ENCODE data around the gene SYT14.

Gene SYT14

DNA sequence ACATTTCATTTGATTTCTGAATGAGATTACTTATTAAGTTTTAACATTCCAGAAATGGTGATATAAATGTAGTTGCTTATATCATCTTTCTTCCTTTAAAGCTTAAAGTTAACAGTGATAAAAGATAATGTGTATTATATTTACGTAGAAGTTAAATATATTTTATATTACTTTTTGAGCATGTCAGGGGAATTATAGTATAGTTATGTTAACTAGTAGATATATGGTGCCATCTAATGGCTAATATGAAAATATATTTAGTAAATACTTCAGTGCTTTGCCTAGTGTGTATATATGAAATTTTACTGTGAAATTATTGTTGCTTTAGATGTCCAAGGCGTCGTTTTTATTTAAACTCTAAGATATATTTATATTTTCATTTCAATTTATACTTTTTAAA lies 51.5 kb downstream of the SYT14 start:
- WGBS (ENCODE audit: extremely low coverage, insufficient coverage, low lambda C conversion rate), result 100% methylated on average over 1 of the region's 3 CpGs
- no peak overlapping the region for H3K4me2 ChIP-seq (ENCODE audit: low read length)
- no peak for DNase-seq
- H3K27ac ChIP-seq (ENCODE audit: low read depth, low read length), result no peak overlapping the region
- H4K5ac ChIP-seq (ENCODE audit: low read length), result no peak overlapping the region
- H3K27me3 ChIP-seq (ENCODE audit: insufficient read depth, low read length, poor library complexity), result no peaks in the 10 kb centered on the region
- H3K56ac ChIP-seq (ENCODE audit: low read length), result no peak overlapping the region
- H3K4me3 ChIP-seq (ENCODE audit: low read length), result no peak overlapping the region
- H3K79me1 ChIP-seq (ENCODE audit: low read length), result no peaks in the 10 kb centered on the region
- no peak overlapping the region for H2BK120ac ChIP-seq (ENCODE audit: low read depth, low read length)
- H4K8ac ChIP-seq (ENCODE audit: low read depth, low read length), result no peak overlapping the region
- H3K9ac ChIP-seq (ENCODE audit: low read length), result no peak overlapping the region
- H3K23ac ChIP-seq (ENCODE audit: low read length), result no peak overlapping the region
- H3K18ac ChIP-seq (ENCODE audit: low read length), result no peak overlapping the region
- H3K4me1 ChIP-seq (ENCODE audit: control insufficient read depth, low read depth, low read length), result no peaks in the 10 kb centered on the region
- no peak overlapping the region for H2BK5ac ChIP-seq (ENCODE audit: low read length)
- H3K36me3 ChIP-seq (ENCODE audit: control insufficient read depth, insufficient read depth, low read length), result no peaks in the 10 kb centered on the region
- H2BK15ac ChIP-seq (replicated peaks; ENCODE audit: low read depth), result no peak overlapping the region
- no peak overlapping the region for H3K4ac ChIP-seq (ENCODE audit: low read depth, low read length)
- H3K79me2 ChIP-seq (ENCODE audit: control insufficient read depth, insufficient read depth, low read length), result no peaks in the 10 kb centered on the region
- H2AK5ac ChIP-seq (ENCODE audit: low read length), result no peak overlapping the region

DNA sequence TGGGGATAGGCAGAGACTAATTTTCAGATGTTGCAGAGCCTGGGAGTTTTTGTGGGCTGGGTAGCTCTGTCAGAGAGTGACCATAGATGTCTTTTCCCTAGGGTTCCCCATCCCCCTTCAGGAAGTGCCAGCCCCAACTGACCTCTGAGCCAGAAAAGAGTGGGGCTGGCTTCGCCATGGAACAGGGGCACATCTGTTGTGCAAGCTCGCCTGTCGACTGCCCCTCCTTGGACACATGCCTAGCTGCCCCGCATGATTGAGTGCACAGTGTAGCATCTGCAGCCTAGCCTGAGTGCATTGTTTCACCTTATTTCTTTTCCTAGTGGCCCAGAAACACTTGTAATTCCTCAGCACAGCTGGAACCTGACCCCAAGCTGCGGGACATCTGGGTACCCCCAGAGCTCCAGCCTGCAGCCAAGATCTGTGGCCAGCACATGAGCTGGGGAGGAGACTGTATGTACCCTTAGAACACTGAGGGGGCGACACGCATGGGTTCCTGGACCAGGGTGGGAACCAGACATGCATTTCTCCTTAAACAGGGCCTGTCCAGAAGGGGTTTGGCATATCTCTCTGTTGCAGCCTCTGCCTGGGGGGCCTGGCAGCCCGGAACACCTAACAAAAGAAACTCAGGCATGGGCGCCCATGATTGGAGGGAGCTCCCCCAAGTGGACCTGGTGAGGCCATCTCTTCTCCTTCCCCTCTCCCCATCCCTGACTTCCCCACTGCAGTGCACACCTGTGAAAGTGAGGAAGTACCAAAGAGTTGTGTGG lies 55.2 kb downstream of the SYT14 start:
- H3K79me2 ChIP-seq (ENCODE audit: control insufficient read depth, insufficient read depth, low read length), result no peaks in the 10 kb centered on the region
- H3K9ac ChIP-seq (ENCODE audit: low read length), result no peak overlapping the region
- H3K79me1 ChIP-seq (ENCODE audit: low read length), result no peaks in the 10 kb centered on the region
- no peak overlapping the region for H3K56ac ChIP-seq (ENCODE audit: low read length)
- no peaks in the 10 kb centered on the region for H3K4me1 ChIP-seq (ENCODE audit: control insufficient read depth, low read depth, low read length)
- no peak overlapping the region for H3K4me3 ChIP-seq (ENCODE audit: low read length)
- no peak overlapping the region for H2BK15ac ChIP-seq (replicated peaks; ENCODE audit: low read depth)
- H2BK5ac ChIP-seq (ENCODE audit: low read length), result no peak overlapping the region
- DNase-seq, result no peak
- H3K18ac ChIP-seq (ENCODE audit: low read length), result no peak overlapping the region
- no peak overlapping the region for H2BK120ac ChIP-seq (ENCODE audit: low read depth, low read length)
- no peak overlapping the region for H3K4me2 ChIP-seq (ENCODE audit: low read length)
- H3K27ac ChIP-seq (ENCODE audit: low read depth, low read length), result no peak overlapping the region
- no peak overlapping the region for H3K4ac ChIP-seq (ENCODE audit: low read depth, low read length)
- H4K5ac ChIP-seq (ENCODE audit: low read length), result no peak overlapping the region
- no peak overlapping the region for H4K8ac ChIP-seq (ENCODE audit: low read depth, low read length)
- no peaks in the 10 kb centered on the region for H3K27me3 ChIP-seq (ENCODE audit: insufficient read depth, low read length, poor library complexity)
- no peak overlapping the region for H2AK5ac ChIP-seq (ENCODE audit: low read length)
- H3K23ac ChIP-seq (ENCODE audit: low read length), result no peak overlapping the region
- no peaks in the 10 kb centered on the region for H3K36me3 ChIP-seq (ENCODE audit: control insufficient read depth, insufficient read depth, low read length)
- no CpG with 5 or more reads among the region's 9 CpGs for WGBS (ENCODE audit: extremely low coverage, insufficient coverage, low lambda C conversion rate)

- Histone ChIP-seq H2BK5ac (ENCODE audit: low read length) (no peak overlapping the region), H2BK15ac (replicated peaks; ENCODE audit: low read depth) (no peak overlapping the region), H3K4me1 (ENCODE audit: control insufficient read depth, low read depth, low read length) (no peaks in the 10 kb centered on the region), H3K4ac (ENCODE audit: low read depth, low read length) (no peak overlapping the region), H3K79me2 (ENCODE audit: control insufficient read depth, insufficient read depth, low read length) (no peaks in the 10 kb centered on the region), H2AK5ac (ENCODE audit: low read length) (no peak overlapping the region), H3K79me1 (ENCODE audit: low read length) (no peaks in the 10 kb centered on the region), H3K36me3 (ENCODE audit: control insufficient read depth, insufficient read depth, low read length) (no peaks in the 10 kb centered on the region), H4K5ac (ENCODE audit: low read length) (no peak overlapping the region), H4K8ac (ENCODE audit: low read depth, low read length) (no peak overlapping the region), H3K27ac (ENCODE audit: low read depth, low read length) (no peak overlapping the region), H3K27me3 (ENCODE audit: insufficient read depth, low read length, poor library complexity) (no peaks in the 10 kb centered on the region), H2BK120ac (ENCODE audit: low read depth, low read length) (no peak overlapping the region), H3K23ac (ENCODE audit: low read length) (no peak overlapping the region), H3K4me3 (ENCODE audit: low read length) (no peak overlapping the region), H3K4me2 (ENCODE audit: low read length) (no peak overlapping the region), H3K9ac (ENCODE audit: low read length) (no peak overlapping the region), H3K56ac (ENCODE audit: low read length) (no peak overlapping the region), H3K18ac (ENCODE audit: low read length) (no peak overlapping the region)
- DNase-seq, result no peak
- no CpG with 5 or more reads among the region's 2 CpGs for WGBS (ENCODE audit: extremely low coverage, insufficient coverage, low lambda C conversion rate)
Observed at GRCh38 chr1:209996348-209996747, 58.3 kb downstream of the SYT14 start.

DNA sequence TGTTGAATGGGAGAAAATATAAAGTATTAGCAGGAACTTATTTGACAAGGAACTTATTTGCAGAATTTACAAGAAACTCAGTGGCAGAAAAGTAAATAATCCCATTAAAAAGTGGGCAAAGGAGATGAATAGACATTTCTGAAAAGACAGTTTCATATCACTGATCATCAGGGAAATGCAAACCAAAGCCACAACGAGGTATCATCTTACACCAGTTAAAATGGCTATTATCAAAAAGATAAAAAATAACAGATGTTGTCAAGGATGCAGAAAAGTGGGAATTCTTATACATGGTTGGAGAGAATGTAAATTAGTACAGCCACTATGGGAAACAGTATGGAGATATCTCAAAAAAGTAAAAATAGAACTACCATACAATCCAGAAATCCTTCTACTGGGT lies 61.0 kb downstream of the SYT14 start:
- WGBS (ENCODE audit: extremely low coverage, insufficient coverage, low lambda C conversion rate), result no CpG with 5 or more reads among the region's 1 CpG
- H3K23ac ChIP-seq (ENCODE audit: low read length), result no peak overlapping the region
- H2AK5ac ChIP-seq (ENCODE audit: low read length), result no peak overlapping the region
- no peak overlapping the region for H2BK5ac ChIP-seq (ENCODE audit: low read length)
- H3K79me1 ChIP-seq (ENCODE audit: low read length), result no peaks in the 10 kb centered on the region
- no peaks in the 10 kb centered on the region for H3K79me2 ChIP-seq (ENCODE audit: control insufficient read depth, insufficient read depth, low read length)
- no peak overlapping the region for H2BK15ac ChIP-seq (replicated peaks; ENCODE audit: low read depth)
- H3K27ac ChIP-seq (ENCODE audit: low read depth, low read length), result no peak overlapping the region
- no peak for DNase-seq
- no peak overlapping the region for H3K9ac ChIP-seq (ENCODE audit: low read length)
- no peak overlapping the region for H4K8ac ChIP-seq (ENCODE audit: low read depth, low read length)
- H3K4me2 ChIP-seq (ENCODE audit: low read length), result no peak overlapping the region
- H3K36me3 ChIP-seq (ENCODE audit: control insufficient read depth, insufficient read depth, low read length), result no peaks in the 10 kb centered on the region
- H3K4ac ChIP-seq (ENCODE audit: low read depth, low read length), result no peak overlapping the region
- H3K18ac ChIP-seq (ENCODE audit: low read length), result no peak overlapping the region
- no peak overlapping the region for H4K5ac ChIP-seq (ENCODE audit: low read length)
- H2BK120ac ChIP-seq (ENCODE audit: low read depth, low read length), result no peak overlapping the region
- no peaks in the 10 kb centered on the region for H3K4me1 ChIP-seq (ENCODE audit: control insufficient read depth, low read depth, low read length)
- H3K4me3 ChIP-seq (ENCODE audit: low read length), result no peak overlapping the region
- H3K56ac ChIP-seq (ENCODE audit: low read length), result no peak overlapping the region
- H3K27me3 ChIP-seq (ENCODE audit: insufficient read depth, low read length, poor library complexity), result no peaks in the 10 kb centered on the region

DNA sequence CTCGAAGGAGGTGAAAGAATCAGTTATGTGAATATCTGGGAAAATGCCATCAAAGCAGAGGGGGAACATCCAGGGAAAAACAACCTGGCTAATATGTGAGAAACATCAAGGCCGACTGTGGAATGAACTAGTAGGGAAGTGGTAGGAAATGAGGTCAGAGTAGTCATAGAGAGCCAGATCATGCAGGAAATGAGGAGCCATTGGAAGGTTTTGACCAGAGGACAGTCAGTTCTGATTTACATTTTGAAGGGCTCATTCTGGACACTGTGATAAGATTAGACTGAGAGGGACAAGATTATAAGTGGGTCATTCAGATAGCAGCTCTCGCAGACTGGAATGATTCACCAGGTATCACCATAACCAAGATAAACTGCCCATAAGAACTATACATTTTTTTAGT lies 63.7 kb downstream of the SYT14 start:
- Histone ChIP-seq H4K8ac (ENCODE audit: low read depth, low read length) (no peak overlapping the region), H3K79me2 (ENCODE audit: control insufficient read depth, insufficient read depth, low read length) (no peaks in the 10 kb centered on the region), H2AK5ac (ENCODE audit: low read length) (no peak overlapping the region), H3K4me1 (ENCODE audit: control insufficient read depth, low read depth, low read length) (no peaks in the 10 kb centered on the region), H3K23ac (ENCODE audit: low read length) (no peak overlapping the region), H3K56ac (ENCODE audit: low read length) (no peak overlapping the region), H3K27ac (ENCODE audit: low read depth, low read length) (no peak overlapping the region), H3K4ac (ENCODE audit: low read depth, low read length) (no peak overlapping the region), H3K79me1 (ENCODE audit: low read length) (no peaks in the 10 kb centered on the region), H4K5ac (ENCODE audit: low read length) (no peak overlapping the region), H3K4me3 (ENCODE audit: low read length) (no peak overlapping the region), H2BK15ac (replicated peaks; ENCODE audit: low read depth) (no peak overlapping the region), H3K4me2 (ENCODE audit: low read length) (no peak overlapping the region), H2BK120ac (ENCODE audit: low read depth, low read length) (no peak overlapping the region), H3K27me3 (ENCODE audit: insufficient read depth, low read length, poor library complexity) (no peaks in the 10 kb centered on the region), H3K9ac (ENCODE audit: low read length) (no peak overlapping the region), H3K36me3 (ENCODE audit: control insufficient read depth, insufficient read depth, low read length) (no peaks in the 10 kb centered on the region), H3K18ac (ENCODE audit: low read length) (no peak overlapping the region), H2BK5ac (ENCODE audit: low read length) (no peak overlapping the region)
- peak; percentile 15 for DNase-seq
- no CpG with 5 or more reads among the region's 3 CpGs for WGBS (ENCODE audit: extremely low coverage, insufficient coverage, low lambda C conversion rate)

GRCh38 chr1:210003501-210003900 lies 65.5 kb downstream of the SYT14 start:
- Histone ChIP-seq H3K23ac (ENCODE audit: low read length) (no peak overlapping the region), H4K5ac (ENCODE audit: low read length) (no peak overlapping the region), H3K4me2 (ENCODE audit: low read length) (no peak overlapping the region), H2BK15ac (replicated peaks; ENCODE audit: low read depth) (no peak overlapping the region), H3K56ac (ENCODE audit: low read length) (no peak overlapping the region), H3K27me3 (ENCODE audit: insufficient read depth, low read length, poor library complexity) (no peaks in the 10 kb centered on the region), H3K9ac (ENCODE audit: low read length) (no peak overlapping the region), H3K27ac (ENCODE audit: low read depth, low read length) (no peak overlapping the region), H3K18ac (ENCODE audit: low read length) (no peak overlapping the region), H3K36me3 (ENCODE audit: control insufficient read depth, insufficient read depth, low read length) (no peaks in the 10 kb centered on the region), H2BK5ac (ENCODE audit: low read length) (no peak overlapping the region), H3K4me1 (ENCODE audit: control insufficient read depth, low read depth, low read length) (no peaks in the 10 kb centered on the region), H2BK120ac (ENCODE audit: low read depth, low read length) (no peak overlapping the region), H3K4me3 (ENCODE audit: low read length) (no peak overlapping the region), H3K79me2 (ENCODE audit: control insufficient read depth, insufficient read depth, low read length) (no peaks in the 10 kb centered on the region), H2AK5ac (ENCODE audit: low read length) (no peak overlapping the region), H4K8ac (ENCODE audit: low read depth, low read length) (no peak overlapping the region), H3K79me1 (ENCODE audit: low read length) (no peaks in the 10 kb centered on the region), H3K4ac (ENCODE audit: low read depth, low read length) (no peak overlapping the region)
- no CpG with 5 or more reads among the region's 1 CpG for WGBS (ENCODE audit: extremely low coverage, insufficient coverage, low lambda C conversion rate)
- DNase-seq, result no peak

All from mesendoderm (in vitro differentiated cells).